ENCODE data around the gene STXBP1. TPM values are rescaled to one million over a fixed set of nuclear protein-coding genes. Genes with fewer than 3 reads are reported as not detected.
A peak's percentile ranks its signal among the peaks of the same experiment; 100 is the strongest.

Gene STXBP1
- 10 to 100 TPM; 61.5 to 65.8 TPM for total RNA-seq
- 10 to 100 TPM; 19.2 to 32.0 TPM for polyA plus RNA-seq
- long read RNA-seq, donor 1, transcript STXBP1-212 (1 exons, 2,582 nt): major isoform, 42 of 46 reads
- long read RNA-seq, donor 1, partial matches to known transcripts: 0 of 46 reads
- long read RNA-seq, donor 1, other reads (novel, unspliced or antisense): 0 of 46 reads
- long read RNA-seq, donor 2, transcript STXBP1-212 (1 exons, 2,582 nt): major isoform, 21 of 22 reads
- long read RNA-seq, donor 2, partial matches to known transcripts: 0 of 22 reads
- long read RNA-seq, donor 2, other reads (novel, unspliced or antisense): 0 of 22 reads
- long read RNA-seq, donor 3, transcript STXBP1-212 (1 exons, 2,582 nt): major isoform, 27 of 29 reads
- long read RNA-seq, donor 3, partial matches to known transcripts: 0 of 29 reads
- long read RNA-seq, donor 3, other reads (novel, unspliced or antisense): 0 of 29 reads
- long read RNA-seq, donor 4, transcript STXBP1-212 (1 exons, 2,582 nt): major isoform, 18 of 18 reads
- long read RNA-seq, donor 4, partial matches to known transcripts: 0 of 18 reads
- long read RNA-seq, donor 4, other reads (novel, unspliced or antisense): 0 of 18 reads
- long read RNA-seq, donor 5, transcript STXBP1-212 (1 exons, 2,582 nt): major isoform, 34 of 35 reads
- long read RNA-seq, donor 5, partial matches to known transcripts: 0 of 35 reads
- long read RNA-seq, donor 5, other reads (novel, unspliced or antisense): 0 of 35 reads

- H3K4me1 ChIP-seq (ENCODE audit: control insufficient read depth in 5 of 5, insufficient read depth in 5 of 5, low read length in 5 of 5): peaks cover 0 to 26% (median 8%) of the 10 kb centered on the region in 5 donors
- H3K27ac ChIP-seq (ENCODE audit: low read depth in 1 of 2, low read length in 1 of 2): peak within 1 kb of the TSS; percentile 90 to 97
- no peak for TF ChIP-seq CTCF (IDR thresholded peaks at IDR 0.05; ENCODE audit: control extremely low read depth, extremely low read depth)
- 0% methylated on average over 68 to 102 of the region's 102 CpGs for WGBS, 2 donors
- H3K9me3 ChIP-seq (ENCODE audit: control insufficient read depth in 4 of 4, insufficient read depth in 3 of 4, low read length in 3 of 4): no peaks in the 10 kb centered on the region
- peak within 1 kb of the TSS; percentile 78 for H3K4me3 ChIP-seq
- H3K9ac ChIP-seq (ENCODE audit: insufficient read depth in 1 of 2, low read length in 2 of 2): peak within 1 kb of the TSS; percentile 28 to 76
- H3K27me3 ChIP-seq (ENCODE audit: control insufficient read depth in 3 of 3, insufficient read depth in 3 of 3, low read length in 2 of 3): peaks cover 0 to 14% (median 8%) of the 10 kb centered on the region in 3 donors
- no peaks in the 10 kb centered on the region for H3K36me3 ChIP-seq (ENCODE audit: control insufficient read depth in 4 of 4, insufficient read depth in 4 of 4, low read length in 4 of 4)
- DNase-seq (peak; percentile 90 to 94 (median 92)), ATAC-seq (ENCODE audit: insufficient read depth, low FRiP score) (peak; percentile 87)
Observed at GRCh38 chr9:127611899-127612790, at the start of gene STXBP1. Gene STXBP1 (plus strand): TSS chr9:127612277. CDS start chr9:127612404, 127 bp downstream.

- Histone ChIP-seq H3K27ac (ENCODE audit: low read depth in 1 of 2, low read length in 1 of 2) (peak overlapping the region; percentile 60 to 96), H3K36me3 (ENCODE audit: control insufficient read depth in 4 of 4, insufficient read depth in 4 of 4, low read length in 4 of 4) (peaks cover 0 to 13% (median 5%) of the 10 kb centered on the region in 4 donors), H3K9ac (ENCODE audit: insufficient read depth in 1 of 2, low read length in 2 of 2) (no peak overlapping the region), H3K4me3 (no peak overlapping the region), H3K27me3 (ENCODE audit: control insufficient read depth in 3 of 3, insufficient read depth in 3 of 3, low read length in 2 of 3) (no peaks in the 10 kb centered on the region), H3K9me3 (ENCODE audit: control insufficient read depth in 4 of 4, insufficient read depth in 3 of 4, low read length in 3 of 4) (no peaks in the 10 kb centered on the region), H3K4me1 (ENCODE audit: control insufficient read depth in 5 of 5, insufficient read depth in 5 of 5, low read length in 5 of 5) (peaks cover 3 to 61% (median 42%) of the 10 kb centered on the region in 5 donors)
- 51 to 65% methylated on average over 12 of the region's 12 CpGs for whole genome bisulfite sequencing, 2 donors
- TF ChIP-seq CTCF (IDR thresholded peaks at IDR 0.05; ENCODE audit: control extremely low read depth, extremely low read depth): no peak
- DNase-seq: no peak
- no peak for ATAC-seq (ENCODE audit: insufficient read depth, low FRiP score)
Observed at GRCh38 chr9:127562279-127562796, 49.7 kb upstream of the STXBP1 start.

GRCh38 chr9:127562841-127563401 lies 49.2 kb upstream of the STXBP1 start:
- 37 to 65% methylated on average over 16 of the region's 16 CpGs for WGBS, 2 donors
- ATAC-seq (ENCODE audit: insufficient read depth, low FRiP score): no peak
- H3K27me3 ChIP-seq (ENCODE audit: control insufficient read depth in 3 of 3, insufficient read depth in 3 of 3, low read length in 2 of 3): no peaks in the 10 kb centered on the region

More at GRCh38 chr9:127562841-127563401, 49.2 kb upstream of the STXBP1 start:
- Histone ChIP-seq H3K9ac (ENCODE audit: insufficient read depth in 1 of 2, low read length in 2 of 2) (no peak overlapping the region), H3K36me3 (ENCODE audit: control insufficient read depth in 4 of 4, insufficient read depth in 4 of 4, low read length in 4 of 4) (peaks cover 0 to 13% (median 5%) of the 10 kb centered on the region in 4 donors), H3K27ac (ENCODE audit: low read depth in 1 of 2, low read length in 1 of 2) (peak overlapping the region; percentile 60 to 96), H3K4me1 (ENCODE audit: control insufficient read depth in 5 of 5, insufficient read depth in 5 of 5, low read length in 5 of 5) (peaks cover 2 to 61% (median 37%) of the 10 kb centered on the region in 5 donors), H3K4me3 (no peak overlapping the region), H3K9me3 (ENCODE audit: control insufficient read depth in 4 of 4, insufficient read depth in 3 of 4, low read length in 3 of 4) (no peaks in the 10 kb centered on the region)
- no peak for DNase-seq
- no peak for TF ChIP-seq CTCF (IDR thresholded peaks at IDR 0.05; ENCODE audit: control extremely low read depth, extremely low read depth)
